ENCODE data around the gene CAMK1D.

Gene CAMK1D

GRCh38 chr10:12394241-12395033, 45.1 kb downstream of the CAMK1D start:
- no peak overlapping the region for H3K4me3 ChIP-seq (ENCODE audit: low read depth, low read length)
- DNase-seq (ENCODE audit: low read depth): no peak

GRCh38 chr10:12396093-12396492, 46.7 kb downstream of the CAMK1D start:
- no peak overlapping the region for H3K4me3 ChIP-seq (ENCODE audit: low read depth, low read length)
- no peak for DNase-seq (ENCODE audit: low read depth)

DNA sequence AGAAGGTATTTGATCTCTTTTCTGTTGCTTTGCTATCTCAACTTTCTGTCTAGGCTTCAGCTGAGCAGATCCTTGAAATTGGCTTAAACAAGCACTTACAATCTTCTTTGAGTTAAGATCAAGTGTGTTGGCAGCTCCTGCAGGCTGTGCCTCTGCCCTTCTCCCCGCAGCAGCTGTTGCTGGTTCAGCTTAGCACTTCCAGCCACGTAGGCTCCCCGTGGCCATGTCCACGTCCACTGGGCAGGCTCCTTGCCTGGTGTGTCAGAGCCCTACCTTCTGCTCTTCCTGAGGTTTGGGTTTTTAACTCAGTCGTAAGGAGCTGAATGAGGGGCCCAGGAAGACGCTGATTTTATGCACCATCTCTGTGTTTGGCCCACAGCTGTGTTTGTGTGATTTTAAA, 47.2 kb downstream of the CAMK1D start:
- no peak for DNase-seq (ENCODE audit: low read depth)
- H3K4me3 ChIP-seq (ENCODE audit: low read depth, low read length): no peak overlapping the region

DNA sequence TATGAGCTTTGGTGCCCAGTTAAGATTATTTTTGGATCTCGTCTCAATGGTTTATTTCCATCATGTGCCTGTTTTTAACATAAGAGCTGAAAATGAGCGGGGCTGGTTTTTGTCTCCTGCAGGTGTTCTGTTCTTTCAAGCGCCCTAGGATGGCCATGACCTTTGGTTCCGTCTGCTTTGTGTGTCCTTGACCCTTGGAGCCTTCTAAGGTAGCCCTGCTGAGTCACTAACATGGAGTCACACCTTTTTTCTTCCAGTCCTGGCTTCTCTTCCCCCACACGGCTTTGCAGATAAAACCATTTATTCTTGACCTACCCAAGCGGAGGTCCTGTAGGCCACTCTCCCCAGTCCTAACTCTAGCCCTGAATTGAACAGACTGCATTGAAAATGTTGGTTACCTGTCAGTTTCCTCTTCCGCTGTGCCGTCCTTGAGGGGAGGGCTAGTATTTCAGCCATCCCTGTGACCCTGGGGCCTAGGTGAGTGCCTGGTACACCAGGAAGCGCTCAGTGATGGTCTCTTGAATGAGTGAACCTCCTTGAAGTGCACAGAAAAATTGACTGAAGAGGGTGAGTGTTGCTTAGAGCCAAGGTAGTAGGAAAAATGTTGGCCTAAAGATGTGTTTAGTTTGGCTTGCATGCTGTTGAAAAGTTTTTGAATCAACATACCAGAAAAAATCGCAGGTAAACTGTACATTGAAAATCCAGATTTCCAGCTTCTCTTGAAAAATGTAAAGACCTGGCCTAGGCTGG, 48.0 kb downstream of the CAMK1D start:
- no peak for DNase-seq (ENCODE audit: low read depth)

GRCh38 chr10:12397941-12398340, 48.6 kb downstream of the CAMK1D start:
- no peak for DNase-seq (ENCODE audit: low read depth)
- H3K4me3 ChIP-seq (ENCODE audit: low read depth, low read length): no peak overlapping the region

More for the DNA sequence above, 48.0 kb downstream of the CAMK1D start:
- H3K4me3 ChIP-seq (ENCODE audit: low read depth, low read length): no peak overlapping the region

GRCh38 chr10:12400266-12400931, 51.1 kb downstream of the CAMK1D start:
- H3K4me3 ChIP-seq (ENCODE audit: low read depth, low read length): no peak overlapping the region
- DNase-seq (ENCODE audit: low read depth): no peak

- H3K4me3 ChIP-seq (ENCODE audit: low read depth, low read length): no peak overlapping the region
- no peak for DNase-seq (ENCODE audit: low read depth)
Observed at GRCh38 chr10:12401466-12401865, 52.1 kb downstream of the CAMK1D start.

GRCh38 chr10:12403119-12403518, 53.8 kb downstream of the CAMK1D start:
- DNase-seq (ENCODE audit: low read depth): no peak
- no peak overlapping the region for H3K4me3 ChIP-seq (ENCODE audit: low read depth, low read length)

- H3K4me3 ChIP-seq (ENCODE audit: low read depth, low read length): no peak overlapping the region
- DNase-seq (ENCODE audit: low read depth): no peak
Observed at GRCh38 chr10:12405342-12406320, 56.3 kb downstream of the CAMK1D start.

- H3K4me3 ChIP-seq (ENCODE audit: low read depth, low read length): no peak overlapping the region
- DNase-seq (ENCODE audit: low read depth): no peak
Observed at GRCh38 chr10:12406764-12407400, 57.5 kb downstream of the CAMK1D start.

- H3K4me3 ChIP-seq (ENCODE audit: low read depth, low read length): no peak overlapping the region
- no peak for DNase-seq (ENCODE audit: low read depth)
Observed at GRCh38 chr10:12408472-12408871, 59.1 kb downstream of the CAMK1D start.

GRCh38 chr10:12409161-12409560, 59.8 kb downstream of the CAMK1D start:
- no peak for DNase-seq (ENCODE audit: low read depth)
- H3K4me3 ChIP-seq (ENCODE audit: low read depth, low read length): no peak overlapping the region

- H3K4me3 ChIP-seq (ENCODE audit: low read depth, low read length): no peak overlapping the region
- no peak for DNase-seq (ENCODE audit: low read depth)
Observed at GRCh38 chr10:12409613-12410012, 60.3 kb downstream of the CAMK1D start.

GRCh38 chr10:12412666-12413368, 63.5 kb downstream of the CAMK1D start:
- no peak for DNase-seq (ENCODE audit: low read depth)
- H3K4me3 ChIP-seq (ENCODE audit: low read depth, low read length): no peak overlapping the region

DNA sequence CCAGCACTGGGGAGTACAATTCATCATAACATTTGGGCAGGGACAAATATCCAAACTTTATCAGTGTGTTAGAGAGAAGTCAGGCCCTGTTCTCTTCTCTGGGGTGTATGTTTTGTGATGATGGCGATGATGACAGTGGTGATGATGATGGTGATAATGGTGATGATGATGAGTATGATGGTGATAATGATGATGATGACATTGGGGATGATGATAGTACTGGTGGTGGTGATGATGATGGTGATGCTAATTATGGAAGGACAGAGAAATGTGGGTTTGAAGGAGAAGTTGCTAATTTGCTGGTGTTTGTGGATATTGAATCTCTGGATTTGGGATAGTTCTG, 64.0 kb downstream of the CAMK1D start:
- H3K4me3 ChIP-seq (ENCODE audit: low read depth, low read length): no peak overlapping the region
- no peak for DNase-seq (ENCODE audit: low read depth)

DNA sequence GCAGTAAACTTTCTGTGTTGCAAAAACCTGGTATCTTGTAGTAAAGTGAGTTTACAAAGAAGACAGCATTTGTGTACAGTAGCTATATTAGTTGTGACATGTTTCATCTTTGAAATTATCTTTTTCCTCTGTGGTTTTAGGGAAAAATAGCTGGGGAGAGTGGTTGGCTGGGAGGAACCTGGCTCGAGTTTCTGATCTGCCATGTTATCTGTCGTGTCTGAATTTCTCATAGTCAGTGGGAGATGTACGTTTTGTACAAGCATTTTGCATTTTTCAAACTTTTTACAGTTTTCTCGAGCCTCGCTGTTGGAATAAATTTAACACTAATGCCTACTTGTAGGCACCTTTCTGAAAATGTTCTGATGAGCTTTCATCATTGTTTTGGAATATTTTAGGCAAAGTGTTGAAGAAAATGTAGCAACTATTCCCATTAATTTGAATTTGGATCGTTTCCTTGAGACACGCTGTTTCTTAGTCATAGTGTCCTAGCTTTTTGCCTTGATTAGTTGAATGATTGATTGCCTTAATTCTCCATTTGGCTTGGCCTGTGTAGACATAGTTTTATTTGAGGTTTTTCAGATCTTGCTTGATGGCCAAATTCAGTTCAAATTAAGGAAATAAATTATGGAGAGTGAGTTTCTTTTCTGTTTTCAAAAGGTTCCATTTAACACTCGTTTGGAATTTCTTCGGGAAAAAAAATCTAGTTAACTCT, 65.1 kb downstream of the CAMK1D start:
- DNase-seq (ENCODE audit: low read depth): no peak
- no peak overlapping the region for H3K4me3 ChIP-seq (ENCODE audit: low read depth, low read length)

DNA sequence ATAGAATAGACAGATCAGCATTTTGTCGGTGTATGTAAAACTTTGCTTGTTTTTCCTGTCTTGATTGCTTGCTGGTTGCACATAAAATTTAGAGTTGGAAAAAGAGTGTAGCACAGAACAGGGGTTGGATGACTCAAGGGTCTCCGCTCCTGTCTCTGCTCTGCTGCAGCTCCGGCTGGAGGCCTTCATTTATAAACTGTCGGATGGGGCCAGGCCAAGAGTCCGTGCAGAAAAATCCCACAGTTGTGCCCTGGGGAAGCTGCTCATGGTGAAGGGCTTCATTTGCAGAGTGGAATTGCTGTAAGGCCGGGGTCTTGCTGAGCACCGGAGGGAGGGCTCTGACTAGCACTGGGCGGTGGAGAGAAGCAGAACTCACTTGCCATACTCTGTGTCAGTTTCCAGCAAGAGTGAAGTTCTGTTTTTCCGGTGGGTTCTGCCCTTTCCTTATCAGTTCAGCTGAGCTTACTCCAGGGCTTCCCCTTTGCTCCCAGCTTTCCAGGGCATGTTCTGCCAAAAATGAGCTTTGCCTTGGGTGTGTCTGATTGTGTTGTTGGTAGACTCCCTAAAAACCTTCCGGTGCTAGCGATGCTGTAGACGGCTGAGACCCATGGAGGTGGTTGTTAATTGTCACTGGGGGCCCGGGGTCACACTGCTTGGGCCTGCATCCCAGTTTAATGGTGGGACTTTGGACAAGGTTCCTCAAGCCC, 67.2 kb downstream of the CAMK1D start:
- no peak for DNase-seq (ENCODE audit: low read depth)
- H3K4me3 ChIP-seq (ENCODE audit: low read depth, low read length): no peak overlapping the region

Measured in skeletal muscle cell (primary cell).